Left ventricle myocardium inferior (tissue), 1 donor: ENCODE measurements around the gene DMAC2. TPM values are rescaled to one million over a fixed set of nuclear protein-coding genes. Genes with fewer than 3 reads are reported as not detected.
"Not testable (repeated sequence)": the region's sequence is repeated elsewhere in the genome, so short reads cannot be mapped to it uniquely, and the experiment has no call there.

Experiments used
- DNase-seq: peaks from one replicate; pipeline ENCODE4 v3.0.0-alpha.2; 2020
- H3K27ac ChIP-seq: fragments of 200-600 bp; replicated peaks from 2 replicates; pipeline ENCODE4 v1.8.0; 2021
- H3K27me3 ChIP-seq: fragments of 200-600 bp; 2 replicates; pipeline ENCODE4 v1.8.0; 2021; ENCODE audit warnings: low read depth
- H3K36me3 ChIP-seq: fragments of 200-600 bp; 2 replicates; pipeline ENCODE4 v1.8.0; 2021
- H3K4me1 ChIP-seq: fragments of 200-600 bp; 2 replicates; pipeline ENCODE4 v1.8.0; 2021
- H3K4me3 ChIP-seq: fragments of 200-600 bp; 2 replicates; pipeline ENCODE4 v1.8.0; 2021; ENCODE audit warnings: mild to moderate bottlenecking, moderate library complexity
- H3K9me3 ChIP-seq: fragments of 200-600 bp; replicated peaks from 2 replicates; pipeline ENCODE4 v1.8.0; 2021
- intact Hi-C: fragments of 100-400 bp; cut with micrococcal nuclease; formaldehyde crosslinking; loops from one replicate; pipeline ENCODE4 v1.11.0; 2022
- total RNA-seq: library from RNA; stranded (reverse); fragmentation: NEBNext Ultra II Directional; extraction: Animal tissue kit (Norgen Biotek cat#: 25700); gene quantifications from one replicate; pipeline ENCODE4 v1.2.1, GENCODE V29; 2021
- TF ChIP-seq, protein P1 (sequence below): fragments of 200-600 bp; IDR thresholded peaks from 2 replicates; pipeline ENCODE4 v1.8.0; 2021; ENCODE audit warnings: antibody characterized with exemption, mild to moderate bottlenecking, borderline replicate concordance
- donor health status: DM: no; HTN: yes; CAD: no; lungs with severe emphysema.

The DMAC2 gene
- total RNA-seq, 1 donor from 2014 or later = 125 TPM

DNA sequence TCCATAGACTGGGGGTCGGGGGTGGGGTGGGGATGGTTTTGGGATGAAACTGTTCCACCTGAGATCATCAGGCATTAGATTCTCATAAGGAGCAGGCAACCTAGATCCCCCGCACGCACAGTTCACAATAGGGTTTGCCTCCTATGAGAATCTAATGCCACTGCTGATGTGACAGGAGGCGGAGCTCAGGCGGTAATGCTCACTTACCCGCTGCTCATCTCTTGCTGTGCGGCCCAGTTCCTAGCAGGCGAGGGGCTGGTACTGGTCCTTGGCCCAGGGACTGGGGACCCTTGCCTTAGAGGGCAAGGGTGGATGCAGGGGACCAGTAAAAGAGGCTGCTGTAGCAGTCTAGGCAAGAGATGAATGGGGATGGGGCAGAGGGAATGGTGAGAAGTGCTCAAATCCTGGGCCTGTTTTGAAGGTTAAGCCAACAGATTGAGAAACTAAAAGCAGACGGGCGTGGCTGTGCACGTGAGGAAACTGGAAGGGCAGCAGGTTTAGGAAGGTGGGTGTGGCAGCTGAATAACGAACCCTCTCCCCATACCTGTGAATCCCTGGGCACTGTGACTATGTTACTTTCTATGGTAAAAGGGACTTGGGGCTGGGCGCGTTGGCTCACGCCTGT lies 1.7 kb upstream of the DMAC2 start:
- Histone ChIP-seq H3K36me3 (peaks cover 18% of the 10 kb centered on the region), H3K9me3 (no peaks in the 10 kb centered on the region), H3K4me1 (peaks cover 32% of the 10 kb centered on the region), H3K4me3 (no peak overlapping the region), H3K27ac (no peak overlapping the region), H3K27me3 (peaks cover 15% of the 10 kb centered on the region)
- TF ChIP-seq, protein P1, sequence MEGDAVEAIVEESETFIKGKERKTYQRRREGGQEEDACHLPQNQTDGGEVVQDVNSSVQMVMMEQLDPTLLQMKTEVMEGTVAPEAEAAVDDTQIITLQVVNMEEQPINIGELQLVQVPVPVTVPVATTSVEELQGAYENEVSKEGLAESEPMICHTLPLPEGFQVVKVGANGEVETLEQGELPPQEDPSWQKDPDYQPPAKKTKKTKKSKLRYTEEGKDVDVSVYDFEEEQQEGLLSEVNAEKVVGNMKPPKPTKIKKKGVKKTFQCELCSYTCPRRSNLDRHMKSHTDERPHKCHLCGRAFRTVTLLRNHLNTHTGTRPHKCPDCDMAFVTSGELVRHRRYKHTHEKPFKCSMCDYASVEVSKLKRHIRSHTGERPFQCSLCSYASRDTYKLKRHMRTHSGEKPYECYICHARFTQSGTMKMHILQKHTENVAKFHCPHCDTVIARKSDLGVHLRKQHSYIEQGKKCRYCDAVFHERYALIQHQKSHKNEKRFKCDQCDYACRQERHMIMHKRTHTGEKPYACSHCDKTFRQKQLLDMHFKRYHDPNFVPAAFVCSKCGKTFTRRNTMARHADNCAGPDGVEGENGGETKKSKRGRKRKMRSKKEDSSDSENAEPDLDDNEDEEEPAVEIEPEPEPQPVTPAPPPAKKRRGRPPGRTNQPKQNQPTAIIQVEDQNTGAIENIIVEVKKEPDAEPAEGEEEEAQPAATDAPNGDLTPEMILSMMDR = no peak
- intact Hi-C loops = no loop called here
- DNase-seq = no peak

DNA sequence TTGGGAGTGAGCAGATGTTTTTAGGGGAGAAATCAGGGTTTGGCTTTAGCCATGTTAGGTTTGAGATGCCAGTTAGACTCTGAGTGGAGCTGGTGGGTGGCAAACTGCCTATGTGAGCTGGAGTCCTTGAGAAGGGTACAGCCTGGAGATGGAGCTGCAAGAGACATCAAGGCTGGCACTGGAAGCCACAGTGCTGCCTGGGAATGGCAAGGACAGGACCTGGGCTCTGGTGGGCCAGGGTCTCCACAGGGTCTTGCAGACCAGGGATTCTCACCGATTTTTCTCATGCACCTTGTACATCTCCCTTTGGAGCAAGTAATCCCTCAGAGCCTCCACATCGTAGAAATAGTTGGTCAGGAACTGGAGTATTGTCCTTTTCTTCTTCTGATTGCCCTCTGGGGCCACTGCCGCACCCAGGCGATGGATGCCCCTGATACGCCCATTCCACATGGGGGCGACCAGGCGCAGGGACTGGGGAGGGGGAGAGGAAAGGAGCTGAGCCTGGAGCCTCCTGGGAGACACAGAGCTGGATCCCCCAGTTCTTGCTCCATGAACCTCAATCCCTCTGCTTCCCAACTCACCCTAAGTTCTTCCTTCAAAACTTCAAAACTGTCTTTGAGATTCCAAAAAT lies 1.7 kb downstream of the DMAC2 start:
- H3K9me3 ChIP-seq = no peaks in the 10 kb centered on the region
- no peaks in the 10 kb centered on the region for H3K27me3 ChIP-seq
- TF ChIP-seq, protein P1 = no peak
- H3K36me3 ChIP-seq = peaks cover 47% of the 10 kb centered on the region
- no peak for DNase-seq
- H3K27ac ChIP-seq = no peak overlapping the region
- intact Hi-C loops = no loop called here
- H3K4me3 ChIP-seq = no peak overlapping the region
- H3K4me1 ChIP-seq = peaks cover 31% of the 10 kb centered on the region

DNA sequence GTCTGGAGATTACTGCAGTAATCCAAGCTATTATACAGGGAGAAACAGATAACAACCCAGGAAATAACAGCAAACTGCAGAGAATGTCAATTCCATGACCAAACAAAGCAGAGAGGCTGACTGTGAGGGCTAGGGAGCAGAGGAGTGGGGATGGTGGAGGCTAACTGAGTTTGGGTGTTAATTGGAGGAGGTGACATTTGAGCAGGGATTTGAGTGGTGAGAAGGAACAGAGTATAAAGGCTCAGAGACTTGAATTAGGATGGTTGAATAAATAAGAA lies 3.1 kb downstream of the DMAC2 start:
- no peak for DNase-seq
- peaks cover 51% of the 10 kb centered on the region for H3K36me3 ChIP-seq
- no peaks in the 10 kb centered on the region for H3K27me3 ChIP-seq
- intact Hi-C loops = no loop called here
- no peak overlapping the region for H3K4me3 ChIP-seq
- H3K9me3 ChIP-seq = no peaks in the 10 kb centered on the region
- TF ChIP-seq, protein P1 = no peak
- H3K4me1 ChIP-seq = peaks cover 36% of the 10 kb centered on the region
- H3K27ac ChIP-seq = no peak overlapping the region

DNA sequence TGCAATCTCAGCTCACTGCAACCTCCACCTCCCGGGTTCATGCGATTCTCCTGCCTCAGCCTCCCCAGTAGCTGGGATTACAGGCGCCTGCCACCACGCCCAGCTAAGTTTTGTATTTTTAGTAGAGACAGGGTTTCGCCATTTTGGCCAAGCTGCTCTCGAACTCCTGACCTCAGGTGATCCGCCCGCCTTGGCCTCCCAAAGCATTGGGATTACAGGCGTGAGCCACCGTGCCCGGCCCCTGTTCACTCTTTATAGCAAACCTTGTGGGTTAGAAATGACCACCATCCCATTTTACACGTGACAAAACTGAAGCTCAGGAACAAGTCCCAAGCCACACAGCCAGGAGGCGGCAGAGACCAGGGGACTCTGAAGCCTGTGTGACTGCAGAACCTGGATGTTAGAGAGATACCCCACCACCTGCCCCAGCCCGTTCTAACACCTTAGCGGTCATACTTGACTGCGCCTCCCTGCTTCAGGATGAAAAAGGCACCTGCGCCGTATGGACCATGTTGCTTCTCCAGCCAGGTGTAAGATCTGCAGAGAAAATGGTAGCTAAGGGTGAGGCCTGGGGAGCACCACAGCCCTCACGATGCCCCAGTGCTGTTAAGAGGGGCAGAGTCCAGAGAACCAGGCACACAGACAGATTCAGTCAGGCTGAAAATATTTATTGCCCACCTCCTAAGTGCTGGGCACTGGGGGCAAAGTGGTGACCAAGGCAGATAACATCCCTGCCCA lies 3.6 kb downstream of the DMAC2 start:
- H3K27ac ChIP-seq = no peak overlapping the region
- DNase-seq = no peak
- peaks cover 41% of the 10 kb centered on the region for H3K4me1 ChIP-seq
- intact Hi-C loops = no loop called here
- no peak overlapping the region for H3K4me3 ChIP-seq
- TF ChIP-seq, protein P1 = no peak
- H3K27me3 ChIP-seq = no peaks in the 10 kb centered on the region
- no peaks in the 10 kb centered on the region for H3K9me3 ChIP-seq
- H3K36me3 ChIP-seq = peaks cover 54% of the 10 kb centered on the region

DNA sequence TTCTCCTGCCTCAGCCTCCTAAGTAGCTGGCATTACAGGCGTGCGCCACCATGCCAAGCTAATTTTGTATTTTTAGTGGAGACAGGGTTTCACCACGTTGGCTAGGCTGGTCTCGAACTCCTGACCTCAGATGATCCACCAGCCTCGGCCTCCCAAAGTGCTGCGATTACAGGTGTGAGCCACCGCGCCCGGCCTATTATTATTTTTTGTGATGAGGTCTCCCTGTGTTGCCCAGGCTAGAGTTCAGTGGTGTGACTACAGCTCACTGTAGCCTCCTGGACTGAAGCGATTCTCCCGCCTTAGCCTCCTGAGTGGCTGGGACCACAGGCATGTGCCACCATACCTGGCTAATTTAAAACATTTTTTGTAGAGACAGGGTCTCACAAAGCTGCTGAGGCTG lies 4.3 kb downstream of the DMAC2 start:
- H3K27me3 ChIP-seq, H3K27ac ChIP-seq, intact Hi-C loops, H3K9me3 ChIP-seq, H3K4me3 ChIP-seq, DNase-seq: not testable (repeated sequence)
- Histone ChIP-seq H3K4me1 (peaks cover 47% of the 10 kb centered on the region), H3K36me3 (peaks cover 58% of the 10 kb centered on the region)

DNA sequence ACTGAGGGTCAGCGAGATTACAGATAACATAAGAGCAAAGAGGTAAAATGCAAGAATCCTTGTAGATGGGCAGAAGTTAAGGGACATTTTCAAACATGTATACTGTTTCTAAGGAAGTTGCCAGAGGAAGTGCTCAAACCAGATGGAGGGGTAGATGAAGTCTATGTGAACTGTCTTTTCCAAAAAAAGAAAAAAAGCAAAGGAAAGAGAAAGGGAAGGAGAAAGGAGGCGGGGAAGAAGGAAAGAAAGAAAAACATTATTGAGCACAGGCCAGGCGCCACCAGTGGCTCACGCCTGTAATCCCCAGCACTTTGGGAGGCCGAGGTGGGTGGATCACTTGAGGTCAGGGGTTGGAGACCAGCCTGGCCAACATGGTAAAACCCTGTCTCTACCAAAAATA lies 5.3 kb downstream of the DMAC2 start:
- intact Hi-C loops = no loop called here
- no peak for DNase-seq
- TF ChIP-seq, protein P1 = no peak
- peaks cover 58% of the 10 kb centered on the region for H3K36me3 ChIP-seq
- peaks cover 47% of the 10 kb centered on the region for H3K4me1 ChIP-seq
- H3K27ac ChIP-seq = peak overlapping the region; percentile 93
- no peaks in the 10 kb centered on the region for H3K9me3 ChIP-seq
- H3K4me3 ChIP-seq = no peak overlapping the region
- no peaks in the 10 kb centered on the region for H3K27me3 ChIP-seq
